ENCODE results near the gene DTNBP1.

DNA sequence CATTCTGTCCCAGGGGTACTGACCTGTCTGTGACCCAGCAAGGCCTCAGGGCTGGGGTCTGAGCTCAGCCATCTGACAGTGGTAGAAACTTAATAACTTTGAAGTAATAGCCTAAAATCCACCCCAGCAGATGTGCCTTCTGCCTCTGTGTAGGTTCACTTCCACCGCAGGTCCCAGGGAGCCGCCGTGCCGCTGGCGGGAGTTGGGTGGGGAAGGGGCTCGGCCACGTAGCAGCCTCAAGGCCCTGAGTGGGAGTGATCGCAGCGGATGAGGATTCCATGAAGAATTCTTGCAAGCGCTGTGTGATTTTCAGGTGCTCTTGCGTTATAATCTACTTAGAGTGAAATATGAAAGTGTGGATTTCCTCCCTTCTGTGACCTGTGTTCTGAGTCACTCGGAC is 163.7 kb downstream of the DTNBP1 start:
- no peak for TF ChIP-seq MAX (IDR thresholded peaks at IDR 0.05)
- no peak for TF ChIP-seq RAD21 (IDR thresholded peaks at IDR 0.05)
- TF ChIP-seq CTCF (IDR thresholded peaks at IDR 0.05; ENCODE audit: low read depth, low read length, missing input control): no peak
- no peak for TF ChIP-seq GABPA (IDR thresholded peaks at IDR 0.05 in 1 of 2, conservative IDR thresholded peaks at IDR 0.05 in 1 of 2)
- TF ChIP-seq YY1 (IDR thresholded peaks at IDR 0.05): no peak
- no peak for TF ChIP-seq ATF3 (IDR thresholded peaks at IDR 0.05)
- TF ChIP-seq, protein P1, sequence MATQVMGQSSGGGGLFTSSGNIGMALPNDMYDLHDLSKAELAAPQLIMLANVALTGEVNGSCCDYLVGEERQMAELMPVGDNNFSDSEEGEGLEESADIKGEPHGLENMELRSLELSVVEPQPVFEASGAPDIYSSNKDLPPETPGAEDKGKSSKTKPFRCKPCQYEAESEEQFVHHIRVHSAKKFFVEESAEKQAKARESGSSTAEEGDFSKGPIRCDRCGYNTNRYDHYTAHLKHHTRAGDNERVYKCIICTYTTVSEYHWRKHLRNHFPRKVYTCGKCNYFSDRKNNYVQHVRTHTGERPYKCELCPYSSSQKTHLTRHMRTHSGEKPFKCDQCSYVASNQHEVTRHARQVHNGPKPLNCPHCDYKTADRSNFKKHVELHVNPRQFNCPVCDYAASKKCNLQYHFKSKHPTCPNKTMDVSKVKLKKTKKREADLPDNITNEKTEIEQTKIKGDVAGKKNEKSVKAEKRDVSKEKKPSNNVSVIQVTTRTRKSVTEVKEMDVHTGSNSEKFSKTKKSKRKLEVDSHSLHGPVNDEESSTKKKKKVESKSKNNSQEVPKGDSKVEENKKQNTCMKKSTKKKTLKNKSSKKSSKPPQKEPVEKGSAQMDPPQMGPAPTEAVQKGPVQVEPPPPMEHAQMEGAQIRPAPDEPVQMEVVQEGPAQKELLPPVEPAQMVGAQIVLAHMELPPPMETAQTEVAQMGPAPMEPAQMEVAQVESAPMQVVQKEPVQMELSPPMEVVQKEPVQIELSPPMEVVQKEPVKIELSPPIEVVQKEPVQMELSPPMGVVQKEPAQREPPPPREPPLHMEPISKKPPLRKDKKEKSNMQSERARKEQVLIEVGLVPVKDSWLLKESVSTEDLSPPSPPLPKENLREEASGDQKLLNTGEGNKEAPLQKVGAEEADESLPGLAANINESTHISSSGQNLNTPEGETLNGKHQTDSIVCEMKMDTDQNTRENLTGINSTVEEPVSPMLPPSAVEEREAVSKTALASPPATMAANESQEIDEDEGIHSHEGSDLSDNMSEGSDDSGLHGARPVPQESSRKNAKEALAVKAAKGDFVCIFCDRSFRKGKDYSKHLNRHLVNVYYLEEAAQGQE (IDR thresholded peaks at IDR 0.05): no peak
- TF ChIP-seq RXRA (IDR thresholded peaks at IDR 0.05): no peak

Measured in liver (tissue), 3 donors.